Stimulated activated CD8-positive, alpha-beta memory T cell treated with anti-CD3 and anti-CD28 coated beads, Interleukin-4, amount 100 ng/mL, for 4 hours (primary cell): Measurements from ENCODE around the gene EOGT.

Experiments used
- DNase-seq, 2 donors: peaks; one replicate each; pipeline ENCODE4 v3.0.0-alpha.2; 2020; ENCODE audit warnings: low read depth in 2 of 2, low spot score in 1 of 2

The EOGT gene

GRCh38 chr3:68963891-68964290 lies 49.6 kb downstream of the EOGT start:
- no peak for DNase-seq

DNA sequence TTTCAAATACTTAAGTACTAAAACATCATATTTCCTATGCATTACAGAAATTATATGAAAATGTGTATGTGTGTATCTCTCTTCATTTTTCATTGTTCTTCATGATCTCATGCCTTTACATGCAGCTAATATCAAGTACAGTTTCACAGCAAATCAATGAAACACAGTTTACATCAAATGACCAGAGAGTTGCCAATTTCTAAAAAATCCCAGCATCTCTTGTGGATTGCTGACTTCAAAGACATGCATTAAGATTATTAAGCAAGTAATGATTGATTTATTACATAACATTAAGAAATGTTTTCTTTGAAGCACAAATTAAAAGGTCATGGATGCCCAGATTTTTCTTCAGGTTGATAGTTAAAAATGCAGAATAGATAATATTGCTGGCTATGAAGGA lies 50.1 kb downstream of the EOGT start:
- no peak for DNase-seq

GRCh38 chr3:68958932-68959331 lies 54.6 kb downstream of the EOGT start:
- DNase-seq = no peak

- no peak for DNase-seq
These were observed 55.6 kb downstream of the EOGT start for GRCh38 chr3:68957895-68958294.

- DNase-seq = no peak
These were observed 59.6 kb downstream of the EOGT start for GRCh38 chr3:68953816-68954444.

- DNase-seq = no peak
These were observed 68.3 kb downstream of the EOGT start for GRCh38 chr3:68945225-68945624.

DNA sequence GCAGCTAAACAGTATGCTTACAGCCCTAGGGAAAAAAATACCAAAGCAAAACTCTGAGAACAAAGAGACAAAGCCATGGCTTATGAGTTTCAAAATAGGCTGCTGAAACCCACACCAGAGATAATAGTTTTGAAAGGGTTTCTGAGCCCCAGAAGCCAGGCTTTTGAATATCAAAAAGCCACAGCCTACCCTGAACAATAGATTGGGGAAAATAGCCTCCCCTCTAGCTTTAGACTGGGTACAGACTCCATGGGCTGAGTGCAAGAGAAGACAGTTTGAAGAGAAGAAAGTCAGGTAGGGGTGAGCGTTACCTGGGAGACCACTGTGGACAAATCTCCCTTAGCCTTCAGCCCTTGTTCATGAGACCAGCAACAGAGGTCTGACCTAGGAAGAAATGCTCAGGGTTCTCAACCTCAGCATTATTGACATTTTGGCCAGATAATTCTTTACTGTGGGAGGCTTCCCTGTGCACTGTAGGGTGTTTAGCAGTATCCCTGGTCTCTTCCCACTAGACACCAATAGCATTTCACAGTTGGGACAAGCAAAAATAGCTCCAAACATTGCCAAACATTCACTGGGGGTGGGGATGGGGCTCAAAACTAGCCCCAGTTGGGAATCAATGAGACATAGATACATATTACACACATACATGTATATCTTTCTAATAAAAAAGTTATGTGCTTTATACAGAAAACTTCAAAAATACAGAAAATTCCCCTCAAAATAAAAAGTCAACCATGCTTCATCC lies 69.6 kb downstream of the EOGT start:
- no peak for DNase-seq

GRCh38 chr3:68941055-68941454 lies 72.4 kb downstream of the EOGT start:
- DNase-seq = no peak

- no peak for DNase-seq
These were observed 76.6 kb downstream of the EOGT start for GRCh38 chr3:68936856-68937255.

GRCh38 chr3:68935778-68936177 lies 77.7 kb downstream of the EOGT start:
- no peak for DNase-seq

DNA sequence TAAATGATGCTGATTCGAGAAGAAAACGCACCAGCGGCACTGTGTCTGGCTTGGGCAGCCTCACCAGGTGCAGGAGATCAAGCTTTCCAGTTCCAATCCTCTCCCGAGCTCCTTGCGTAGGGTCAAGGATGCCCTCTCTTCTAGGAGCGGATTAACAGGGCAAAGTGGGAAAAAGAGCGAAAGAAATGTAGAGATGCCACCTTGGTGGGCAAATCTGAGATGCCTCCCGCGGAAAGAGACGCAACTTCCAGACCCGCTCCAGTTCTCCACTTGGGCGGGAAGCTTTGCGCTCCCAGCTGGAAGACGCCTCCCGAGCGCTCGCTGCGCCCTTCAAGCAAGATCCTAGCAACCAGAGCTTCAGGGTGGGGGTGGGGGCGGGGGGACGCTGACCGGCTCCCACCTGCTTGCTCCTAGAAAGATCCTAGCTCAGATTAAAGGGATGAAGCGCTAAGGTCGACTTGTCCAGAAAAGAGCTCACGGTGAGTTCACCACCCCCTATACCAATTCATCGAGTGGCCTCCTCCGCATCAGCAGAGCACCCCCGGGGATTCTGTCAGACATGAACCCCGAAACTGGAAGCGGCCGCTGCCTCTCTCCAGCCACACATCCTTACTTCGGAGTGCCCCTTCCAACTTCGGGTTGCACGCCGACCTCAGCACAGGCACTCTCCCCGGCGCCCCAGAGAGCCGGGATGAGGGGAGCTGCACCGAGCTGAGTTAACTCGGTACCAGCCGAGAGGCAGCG lies 81.9 kb downstream of the EOGT start:
- DNase-seq = no peak
